K562 (cell line): ENCODE data around the gene GRID2IP. TPM values are rescaled to one million over a fixed set of nuclear protein-coding genes. Genes with fewer than 3 reads are reported as not detected.

ENCODE experiments used
- ATAC-seq: fragments of 200-7000 bp; cut with Tn5 transposase; 3 replicates; pipeline ENCODE4 v1.9.1; 2020; ENCODE audit warnings: moderate library complexity
- BruUV-seq: library from RNA; stranded (reverse); fragments of 400-500 nt; replicated peaks from 2 replicates; lab custom pipeline; 2021; lab: Mats Ljungman, UMichigan
- CTCF ChIA-PET: fragments of 300-600 bp; formaldehyde crosslinking; extraction: SDS; loops from one replicate; lab custom pipeline; 2021; ENCODE audit warnings: low intra/inter-chr PET ratio; lab: Yijun Ruan, JAX
- POLR2A ChIA-PET: fragments of 300-600, 350-650 bp; sonication (Branson Sonifier 250); formaldehyde crosslinking; extraction: SDS; loops from one replicate; lab custom pipeline; 2021; ENCODE audit warnings: antibody characterized with exemption, inconsistent platforms; lab: Yijun Ruan, JAX
- DNase-seq, 4 experiments: peaks; one replicate each; pipeline versions ENCODE4 v3.0.0 to v3.0.0-alpha.2; 2011 to 2018; ENCODE audit warnings: low spot score in 3 of 4, mixed read lengths in 3 of 4; ENCODE audit errors: extremely low read depth in 1 of 4
- FAIRE-seq: peaks from 2 replicates; lab custom pipeline; 2011; peaks lifted over from hg19 to GRCh38; lab: Jason Lieb, UNC
- H2AFZ ChIP-seq: 2 replicates; pipeline ENCODE4 v1.6.0; 2011; ENCODE audit warnings: low read depth, low read length, control low read depth, inconsistent platforms
- H3K27ac ChIP-seq: fragments of 200-600 bp; 3 replicates; pipeline ENCODE4 v1.8.0; 2011; ENCODE audit warnings: low read depth, mild to moderate bottlenecking, control low read depth, inconsistent platforms, low read length, moderate library complexity, mixed read lengths; ENCODE audit errors: extremely low read depth
- H3K27me3 ChIP-seq, 2 experiments: fragments of 300-600 bp in 1 of 2; 2 replicates in 1 of 2; 3 replicates in 1 of 2; pipeline versions ENCODE4 v1.6.0 to v1.8.0; 2011; ENCODE audit warnings: inconsistent platforms in 2 of 2, low read length in 2 of 2, mild to moderate bottlenecking in 1 of 2, mixed read lengths in 1 of 2, moderate library complexity in 1 of 2; ENCODE audit not compliant: control insufficient read depth in 2 of 2, insufficient read depth in 2 of 2
- H3K36me3 ChIP-seq: fragments of 300-600 bp; 3 replicates; pipeline ENCODE4 v1.8.0; 2011; ENCODE audit warnings: mild to moderate bottlenecking, low read length, inconsistent platforms; ENCODE audit not compliant: control insufficient read depth, insufficient read depth
- H3K4me1 ChIP-seq, 2 experiments: fragments of 200-600 bp in 1 of 2; replicated peaks in 1 of 2; 2 replicates in 1 of 2; 3 replicates in 1 of 2; pipeline versions ENCODE4 v1.5.1 to v1.8.0; 2011; ENCODE audit warnings: inconsistent platforms in 2 of 2, low read length in 2 of 2, mild to moderate bottlenecking in 1 of 2, mixed read lengths in 1 of 2, moderate library complexity in 1 of 2; ENCODE audit not compliant: control insufficient read depth in 2 of 2, insufficient read depth in 2 of 2
- H3K4me2 ChIP-seq: 2 replicates; pipeline ENCODE4 v1.6.1; 2011; ENCODE audit warnings: low read length, control low read depth, inconsistent platforms, mixed read lengths; ENCODE audit not compliant: insufficient read depth
- H3K4me3 ChIP-seq: fragments of 200-600 bp; sonication (generic), shearing (Covaris generic); 2 replicates; pipeline ENCODE4 v1.5.1; 2016; ENCODE audit warnings: control low read depth, inconsistent platforms
- H3K79me2 ChIP-seq: fragments of 200-600 bp; 3 replicates; pipeline ENCODE4 v1.8.0; 2011; ENCODE audit warnings: low read length, inconsistent platforms; ENCODE audit not compliant: control insufficient read depth, insufficient read depth
- H3K9ac ChIP-seq, 2 experiments: 2 replicates each; pipeline versions ENCODE4 v1.6.0 to v1.6.1; 2011; ENCODE audit warnings: low read depth in 2 of 2, low read length in 2 of 2, control low read depth in 1 of 2, inconsistent platforms in 1 of 2, mild to moderate bottlenecking in 1 of 2, mixed read lengths in 1 of 2; ENCODE audit not compliant: insufficient read depth in 1 of 2
- H3K9me1 ChIP-seq: one replicate; pipeline ENCODE4 v1.6.0; 2011; ENCODE audit warnings: inconsistent platforms, mild to moderate bottlenecking, low read length, moderate library complexity; ENCODE audit not compliant: control insufficient read depth, insufficient read depth
- H3K9me3 ChIP-seq: replicated peaks from 2 replicates; pipeline ENCODE4 v1.5.1; 2011; ENCODE audit warnings: low read depth, low read length, inconsistent platforms; ENCODE audit not compliant: control insufficient read depth, insufficient read depth
- H4K20me1 ChIP-seq: replicated peaks from 2 replicates; pipeline ENCODE4 v1.6.1; 2011; ENCODE audit warnings: low read length, inconsistent platforms, mixed read lengths; ENCODE audit not compliant: control insufficient read depth, insufficient read depth
- DPF2 ChIP-seq: fragments of 450-650 bp; IDR thresholded peaks from 2 replicates; pipeline ENCODE4 v1.6.1; 2016
- EHMT2 ChIP-seq: fragments of 450-650 bp; IDR thresholded peaks from 2 replicates; pipeline ENCODE4 v1.6.1; 2018; ENCODE audit warnings: antibody characterized with exemption
- ETS2 ChIP-seq: IDR thresholded peaks from 2 replicates; pipeline ENCODE4 v1.6.1; 2016; ENCODE audit warnings: borderline replicate concordance, missing genetic modification characterization, mild to moderate bottlenecking, moderate library complexity, missing compliant biosample characterization; ENCODE audit not compliant: poor library complexity, severe bottlenecking
- FUS ChIP-seq: fragments of 200-400 bp; formaldehyde crosslinking; optimal IDR thresholded peaks from 2 replicates; pipeline ENCODE3; 2017; ENCODE audit warnings: low read depth, low read length
- ILF3 ChIP-seq: fragments of 450-650 bp; IDR thresholded peaks from 2 replicates; pipeline ENCODE4 v1.6.1; 2018; ENCODE audit warnings: antibody characterized with exemption, mild to moderate bottlenecking, moderate library complexity, borderline replicate concordance
- IRF1 ChIP-seq: sonication (generic); formaldehyde crosslinking; IDR thresholded peaks from 2 replicates; pipeline ENCODE4 v1.8.0; 2022; ENCODE audit warnings: missing genetic modification reagents, mild to moderate bottlenecking, borderline replicate concordance
- MBD2 ChIP-seq: sonication (generic); IDR thresholded peaks from 2 replicates; pipeline ENCODE4 v1.6.1; 2016; ENCODE audit warnings: low read depth, borderline replicate concordance
- NFATC3 ChIP-seq: fragments of 450-650 bp; IDR thresholded peaks from 2 replicates; pipeline ENCODE4 v1.6.1; 2017; ENCODE audit warnings: mild to moderate bottlenecking
- NUFIP1 ChIP-seq: fragments of 450-650 bp; IDR thresholded peaks from 2 replicates; pipeline ENCODE4 v1.6.1; 2018; ENCODE audit not compliant: partially characterized antibody
- SREBF2 ChIP-seq: sonication (generic); formaldehyde crosslinking; IDR thresholded peaks from 2 replicates; pipeline ENCODE4 v1.4.0; 2020; ENCODE audit warnings: mild to moderate bottlenecking, missing genetic modification reagents
- YBX1 ChIP-seq: fragments of 450-650 bp; IDR thresholded peaks from 2 replicates; pipeline ENCODE4 v1.7.1; 2016; ENCODE audit warnings: mild to moderate bottlenecking
- ZBTB43 ChIP-seq: sonication (generic); formaldehyde crosslinking; IDR thresholded peaks from 2 replicates; pipeline ENCODE4 v1.8.0; 2023; ENCODE audit warnings: mild to moderate bottlenecking, missing genetic modification reagents
- ZNF146 ChIP-seq: IDR thresholded peaks from one replicate; pipeline ENCODE4 v1.6.1; 2018; ENCODE audit warnings: missing compliant biosample characterization; ENCODE audit not compliant: unreplicated experiment
- ZNF655 ChIP-seq: fragments of 250-450 bp; sonication (Bioruptor Pico); IDR thresholded peaks from 2 replicates; pipeline ENCODE4 v1.5.0; 2021
- ZNF79 ChIP-seq: fragments of 250-450 bp; sonication (Bioruptor Pico); IDR thresholded peaks from 2 replicates; pipeline ENCODE4 v1.4.0; 2020; ENCODE audit warnings: low read depth, mild to moderate bottlenecking, moderate library complexity
- WGBS: fragments of 100-300 bp; shearing (Covaris generic); methylation state at CpG from one replicate; pipeline ENCODE4 v1.1.6; 2016; ENCODE audit warnings: low coverage, mixed read lengths; ENCODE audit not compliant: insufficient coverage; ENCODE audit errors: missing lambda C conversion rate; 5-methylcytosine and 5-hydroxymethylcytosine counted together
- in situ Hi-C: fragments of 300-500 bp; cut with MboI; formaldehyde crosslinking; loops from 4 replicates; pipeline ENCODE4 v1.15.0; 2018; ENCODE audit warnings: inconsistent platforms, mixed read lengths
- intact Hi-C: fragments of 100-400 bp; cut with micrococcal nuclease; formaldehyde crosslinking; loops from 2 replicates; pipeline ENCODE4 v1.14.2; 2022
- polyA plus RNA-seq, 8 experiments: library from polyadenylated mRNA; depleted of rRNA in 4 of 8; stranded (reverse) in 5 of 8; unstranded in 3 of 8; fragments of >200 nt; fragmentation: Nextera tagmentation in 2 of 8; fragmentation: Illumina TruSeq in 1 of 8; extraction: Ambion mirVana in 2 of 8; extraction: Trizol in 1 of 8; gene quantifications; 2 replicates each; pipeline versions ENCODE4 v1.2.1 to v1.2.3, GENCODE V29; 2011 to 2014; ENCODE audit warnings: inconsistent platforms in 1 of 8, missing spikeins in 1 of 8
- total RNA-seq, 7 experiments: library from RNA; depleted of rRNA in 6 of 7; stranded (reverse); fragments of >200 nt in 6 of 7; fragmentation: Illumina TruSeq in 2 of 7; extraction: Trizol in 2 of 7; gene quantifications; 2 replicates each; pipeline versions ENCODE4 v1.2.1 to v1.2.3, GENCODE V29; 2011 to 2021; ENCODE audit warnings: low replicate concordance in 1 of 7
- TF ChIP-seq, protein P1 (sequence below): fragments of 450-650 bp; IDR thresholded peaks from 2 replicates; pipeline ENCODE4 v1.6.1; 2016; ENCODE audit warnings: missing biosample characterization, missing genetic modification characterization
- TF ChIP-seq, protein P2 (sequence below): fragments of 250-450 bp; sonication (Bioruptor Pico); IDR thresholded peaks from 2 replicates; pipeline ENCODE4 v1.5.0; 2021

Gene GRID2IP
- total and polyA plus RNA-seq, 9 of the 15 experiments (the other 6 are each of a cell fraction or from before 2014, with no cell fraction given), result not detected

DNA sequence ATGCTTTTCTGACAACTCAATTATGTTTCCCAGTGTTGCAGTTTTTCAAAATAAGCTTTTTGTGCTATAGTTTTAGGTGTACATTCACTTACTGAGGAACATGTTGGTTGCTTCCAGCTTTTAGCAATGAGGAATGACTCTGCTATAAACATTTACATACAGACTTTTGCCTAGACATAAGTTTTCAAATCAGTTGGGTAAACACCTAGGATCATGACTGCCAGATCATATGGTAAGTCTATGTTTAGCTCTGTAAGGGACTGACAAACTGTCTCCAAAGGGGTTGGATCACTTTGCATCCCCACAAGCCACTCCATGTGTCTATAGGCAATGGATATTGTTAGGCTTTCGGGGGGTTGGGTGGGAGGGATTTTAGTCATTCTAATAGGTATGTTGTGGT is 10.8 kb upstream of the GRID2IP start:
- CTCF ChIA-PET, result no interaction called here
- ATAC-seq (no peak), DNase-seq (no peak), FAIRE-seq (no peak)
- Histone ChIP-seq H3K79me2 (no peaks in the 10 kb centered on the region), H3K9me1 (no peaks in the 10 kb centered on the region), H2AFZ (no peak overlapping the region), H3K27ac (no peak overlapping the region), H3K36me3 (no peaks in the 10 kb centered on the region), H3K9ac (no peak overlapping the region), H3K9me3 (no peaks in the 10 kb centered on the region), H3K4me3 (no peak overlapping the region), H3K4me2 (no peak overlapping the region), H3K27me3 (peaks cover 19 to 42% of the 10 kb centered on the region in 2 experiments; a peak in 4 of 5 replicates), H3K4me1 (peaks cover 0 to 3% of the 10 kb centered on the region in 2 experiments; a peak in 1 of 5 replicates), H4K20me1 (no peaks in the 10 kb centered on the region)
- WGBS, result 0% methylated on average over 1 of the region's 1 CpG
- in situ Hi-C loops (no loop called here), intact Hi-C loops (no loop called here)
- BruUV-seq, result no TSS peak
- POLR2A ChIA-PET, result interaction anchor here (0.9 to 1.0 kb wide), 2 partner anchors 15 to 28 kb away, joined by 3 to 4 read pairs; partner anchors contain the start of gene INTS15
- TF ChIP-seq FUS (no peak), NUFIP1 (no peak), YBX1 (no peak), ZNF655 (CRISPR knock-in tag) (no peak), EHMT2 (no peak), MBD2 (no peak), ZNF79 (CRISPR knock-in tag) (no peak), NFATC3 (no peak), DPF2 (no peak), ILF3 (no peak), ZBTB43 (CRISPR knock-in tag) (no peak), IRF1 (no peak), ZNF146 (CRISPR knock-in tag) (no peak), SREBF2 (CRISPR knock-in tag) (no peak), ETS2 (no peak)
- TF ChIP-seq, protein P1, sequence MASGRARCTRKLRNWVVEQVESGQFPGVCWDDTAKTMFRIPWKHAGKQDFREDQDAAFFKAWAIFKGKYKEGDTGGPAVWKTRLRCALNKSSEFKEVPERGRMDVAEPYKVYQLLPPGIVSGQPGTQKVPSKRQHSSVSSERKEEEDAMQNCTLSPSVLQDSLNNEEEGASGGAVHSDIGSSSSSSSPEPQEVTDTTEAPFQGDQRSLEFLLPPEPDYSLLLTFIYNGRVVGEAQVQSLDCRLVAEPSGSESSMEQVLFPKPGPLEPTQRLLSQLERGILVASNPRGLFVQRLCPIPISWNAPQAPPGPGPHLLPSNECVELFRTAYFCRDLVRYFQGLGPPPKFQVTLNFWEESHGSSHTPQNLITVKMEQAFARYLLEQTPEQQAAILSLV (tag), result no peak
- TF ChIP-seq, protein P2, sequence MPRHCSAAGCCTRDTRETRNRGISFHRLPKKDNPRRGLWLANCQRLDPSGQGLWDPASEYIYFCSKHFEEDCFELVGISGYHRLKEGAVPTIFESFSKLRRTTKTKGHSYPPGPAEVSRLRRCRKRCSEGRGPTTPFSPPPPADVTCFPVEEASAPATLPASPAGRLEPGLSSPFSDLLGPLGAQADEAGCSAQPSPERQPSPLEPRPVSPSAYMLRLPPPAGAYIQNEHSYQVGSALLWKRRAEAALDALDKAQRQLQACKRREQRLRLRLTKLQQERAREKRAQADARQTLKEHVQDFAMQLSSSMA (CRISPR knock-in tag), result no peak
